HepG2 (cell line): ENCODE data around the gene HMG20B. TPM values are rescaled to one million over a fixed set of nuclear protein-coding genes. Genes with fewer than 3 reads are reported as not detected.

Source experiments
- ATAC-seq: fragments of 200-7000 bp; cut with Tn5 transposase; 3 replicates; pipeline ENCODE4 v1.9.1; 2020; ENCODE audit warnings: mild to moderate bottlenecking, moderate library complexity
- BruUV-seq: library from RNA; stranded (reverse); fragments of 400-500 nt; replicated peaks from 2 replicates; lab custom pipeline; 2021; lab: Mats Ljungman, UMichigan
- CTCF ChIA-PET: fragments of 300-600 bp; formaldehyde crosslinking; extraction: SDS; loops from one replicate; lab custom pipeline; 2021; ENCODE audit warnings: low total read pairs, inconsistent platforms, low intra/inter-chr PET ratio; lab: Yijun Ruan, JAX
- POLR2A ChIA-PET: fragments of 350-600 bp; sonication (Branson Sonifier 250); formaldehyde crosslinking; loops from one replicate; lab custom pipeline; 2020; ENCODE audit warnings: antibody characterized with exemption, inconsistent platforms; lab: Yijun Ruan, JAX
- DNase-seq: peaks from one replicate; pipeline ENCODE4 v3.0.0-alpha.2; 2015; ENCODE audit warnings: low spot score
- FAIRE-seq: peaks from 3 replicates; lab custom pipeline; 2011; peaks lifted over from hg19 to GRCh38; lab: Jason Lieb, UNC
- H2AFZ ChIP-seq: one replicate; pipeline ENCODE4 v1.6.1; 2011; ENCODE audit warnings: low read length, inconsistent platforms
- H3K27ac ChIP-seq: fragments of 300-600 bp; 3 replicates; pipeline ENCODE4 v1.8.0; 2011; ENCODE audit warnings: mixed run types, mild to moderate bottlenecking, mixed read lengths, low read length, inconsistent platforms; ENCODE audit not compliant: insufficient read depth; ENCODE audit errors: extremely low read length
- H3K27me3 ChIP-seq, 2 experiments: fragments of 200-600 bp in 1 of 2; 2 replicates in 1 of 2; 3 replicates in 1 of 2; pipeline versions ENCODE4 v1.6.0 to v1.8.0; 2011; ENCODE audit warnings: low read length in 2 of 2, mild to moderate bottlenecking in 2 of 2, moderate library complexity in 2 of 2, inconsistent platforms in 1 of 2; ENCODE audit not compliant: insufficient read depth in 2 of 2, control insufficient read depth in 1 of 2
- H3K36me3 ChIP-seq, 2 experiments: fragments of 200-600 bp in 1 of 2; replicated peaks in 1 of 2; 2 replicates in 1 of 2; 3 replicates in 1 of 2; pipeline versions ENCODE4 v1.5.1 to v1.8.0; 2011; ENCODE audit warnings: low read length in 2 of 2, inconsistent platforms in 1 of 2; ENCODE audit not compliant: insufficient read depth in 2 of 2, control insufficient read depth in 1 of 2
- H3K4me1 ChIP-seq: 2 replicates; pipeline ENCODE4 v1.5.1; 2012; ENCODE audit warnings: low read length, inconsistent platforms; ENCODE audit not compliant: insufficient read depth
- H3K4me2 ChIP-seq: 2 replicates; pipeline ENCODE4 v1.6.0; 2011; ENCODE audit warnings: low read depth, low read length, inconsistent platforms
- H3K4me3 ChIP-seq, 3 experiments: fragments of 200-600 bp in 1 of 3; sonication (generic), shearing (Covaris generic) in 1 of 3; replicated peaks in 1 of 3; 2 replicates each; pipeline ENCODE4 v1.5.1; 2011 to 2016; ENCODE audit warnings: low read length in 3 of 3, inconsistent platforms in 2 of 3, low read depth in 2 of 3, mild to moderate bottlenecking in 2 of 3, control low read depth in 1 of 3, mixed read lengths in 1 of 3; ENCODE audit not compliant: insufficient read depth in 1 of 3
- H3K79me2 ChIP-seq: one replicate; pipeline ENCODE4 v1.6.1; 2011; ENCODE audit warnings: low read length, inconsistent platforms; ENCODE audit not compliant: insufficient read depth
- H3K9ac ChIP-seq: 2 replicates; pipeline ENCODE4 v1.6.0; 2011; ENCODE audit warnings: mild to moderate bottlenecking, low read depth, low read length, inconsistent platforms; ENCODE audit not compliant: insufficient read depth
- H3K9me3 ChIP-seq: 2 replicates; pipeline ENCODE4 v1.5.1; 2012; ENCODE audit warnings: mild to moderate bottlenecking, low read length
- H4K20me1 ChIP-seq: 2 replicates; pipeline ENCODE4 v1.6.0; 2011; ENCODE audit warnings: inconsistent platforms, mild to moderate bottlenecking, low read length, moderate library complexity; ENCODE audit not compliant: insufficient read depth
- BATF2 ChIP-seq: sonication (generic); formaldehyde crosslinking; IDR thresholded peaks from 2 replicates; pipeline ENCODE4 v1.8.0; 2022; ENCODE audit warnings: mild to moderate bottlenecking, missing genetic modification reagents, moderate library complexity
- FUBP1 ChIP-seq: sonication (generic); formaldehyde crosslinking; IDR thresholded peaks from 2 replicates; pipeline ENCODE4 v1.5.1; 2020; ENCODE audit warnings: missing genetic modification reagents, mild to moderate bottlenecking, borderline replicate concordance
- JARID2 ChIP-seq: sonication (generic); formaldehyde crosslinking; IDR thresholded peaks from 2 replicates; pipeline ENCODE4 v1.8.1; 2023; ENCODE audit warnings: missing genetic modification reagents, inconsistent platforms; ENCODE audit not compliant: insufficient replicate concordance
- MZF1 ChIP-seq: sonication (generic); formaldehyde crosslinking; IDR thresholded peaks from 2 replicates; pipeline ENCODE4 v1.8.1; 2023; ENCODE audit warnings: mild to moderate bottlenecking, missing genetic modification reagents, borderline replicate concordance
- RBFOX2 ChIP-seq: fragments of 200-400 bp; formaldehyde crosslinking; IDR thresholded peaks from 2 replicates; pipeline ENCODE4 v1.6.1; 2017; ENCODE audit warnings: low read depth, mild to moderate bottlenecking, low read length
- STAG1 ChIP-seq: sonication (generic); formaldehyde crosslinking; IDR thresholded peaks from 2 replicates; pipeline ENCODE4 v1.4.0; 2020; ENCODE audit warnings: missing genetic modification reagents
- TCF7 ChIP-seq: sonication (generic); IDR thresholded peaks from 2 replicates; pipeline ENCODE4 v1.6.1; 2016; ENCODE audit warnings: antibody characterized with exemption, low read depth
- ZNF558 ChIP-seq: sonication (generic); formaldehyde crosslinking; IDR thresholded peaks from 2 replicates; pipeline ENCODE4 v1.9.0; 2022; ENCODE audit warnings: mild to moderate bottlenecking, missing genetic modification reagents, borderline replicate concordance
- WGBS: methylation state at CpG from one replicate; pipeline ENCODE4 v1.1.6; 2017; ENCODE audit warnings: low lambda C conversion rate; 5-methylcytosine and 5-hydroxymethylcytosine counted together
- in situ Hi-C: cut with HindIII; loops from 2 replicates; pipeline ENCODE4 v1.10.0; 2017; ENCODE audit warnings: low pct_unique_long_range_greater_than_20kb; ENCODE audit not compliant: extremely low pct_ligation_motif_present
- intact Hi-C: fragments of 100-400 bp; cut with micrococcal nuclease; formaldehyde crosslinking; loops from one replicate; pipeline ENCODE4 v1.10.0; 2022; ENCODE audit not compliant: unreplicated experiment
- polyA plus RNA-seq, 8 experiments: library from polyadenylated mRNA; depleted of rRNA in 3 of 8; stranded (reverse) in 7 of 8; unstranded in 1 of 8; fragments of >200 nt; fragmentation: Illumina TruSeq in 4 of 8; extraction: Trizol in 4 of 8; gene quantifications; 2 replicates each; pipeline versions ENCODE4 v1.2.1 to v1.2.3, GENCODE V29; 2011 to 2016; ENCODE audit warnings: low read depth in 4 of 8, missing spikeins in 1 of 8, mixed read lengths in 1 of 8; ENCODE audit not compliant: insufficient read depth in 1 of 8
- total RNA-seq, 5 experiments: library from RNA; depleted of rRNA; stranded (reverse); fragments of >200 nt; fragmentation: Illumina TruSeq; extraction: Trizol; gene quantifications; 2 replicates each; pipeline ENCODE4 v1.2.3, GENCODE V29; 2016; ENCODE audit warnings: low read depth in 1 of 5

Gene HMG20B
- total and polyA plus RNA-seq, 2 of the 13 experiments (the other 11 are each of a cell fraction or from before 2014, with no cell fraction given), result 23.9 to 29.2 TPM

- no peaks in the 10 kb centered on the region for H3K9me3 ChIP-seq
- H3K36me3 ChIP-seq, result no peaks in the 10 kb centered on the region; a peak in 1 of 5 replicates
- BruUV-seq, result no TSS peak
- no peak for TF ChIP-seq ZNF558 (CRISPR knock-in tag)
- 0 out of 2 replicates have a peak, but pooled peaks have one; percentile 37 for TF ChIP-seq RBFOX2
- TF ChIP-seq STAG1 (CRISPR knock-in tag), result no peak
- no peak for TF ChIP-seq FUBP1
- no peak for TF ChIP-seq BATF2
- TF ChIP-seq MZF1 (CRISPR knock-in tag), result no peak
- TF ChIP-seq JARID2 (CRISPR knock-in tag), result no peak
- TF ChIP-seq TCF7, result no peak
- in situ Hi-C loops, result no loop called here
- DNase-seq (no peak), ATAC-seq (no peak), FAIRE-seq (no peak)
- no peaks in the 10 kb centered on the region for H3K27me3 ChIP-seq
- H4K20me1 ChIP-seq, result peaks cover 4% of the 10 kb centered on the region
- peaks cover 2% of the 10 kb centered on the region for H3K79me2 ChIP-seq
- no peak overlapping the region for H3K27ac ChIP-seq
- H3K9ac ChIP-seq, result no peak overlapping the region
- ChIA-PET CTCF (no interaction called here), POLR2A (no interaction called here)
- intact Hi-C loops, result no loop called here
- WGBS, result 99% methylated on average over 39 of the region's 60 CpGs
- H3K4me3 ChIP-seq, result no peak overlapping the region
- H3K4me2 ChIP-seq, result no peak overlapping the region
- peaks cover 14% of the 10 kb centered on the region; the same call in 1 of the 2 replicates for H3K4me1 ChIP-seq
- H2AFZ ChIP-seq, result no peak overlapping the region
These were observed 5.1 kb downstream of the HMG20B start for GRCh38 chr19:3577723-3578344.
